Gastroesophageal sphincter (tissue), 4 donors: ENCODE data around the gene PAXX. TPM values are rescaled to one million over a fixed set of nuclear protein-coding genes. Genes with fewer than 3 reads are reported as not detected.

ENCODE experiments used
- ATAC-seq: fragments of 150-250 bp; one replicate; pipeline ENCODE4 v1.9.1; 2016; ENCODE audit warnings: mild to moderate bottlenecking, moderate library complexity
- H3K27ac ChIP-seq, 4 donors: fragments of 200-600 bp; sonication (generic) in 3 of 4; 1 replicate in 3 of 4; 2 replicates in 1 of 4; pipeline ENCODE4 v1.5.1; 2016 to 2019
- H3K27me3 ChIP-seq: fragments of 200-600 bp; sonication (generic); one replicate; pipeline ENCODE4 v1.5.1; 2019
- H3K36me3 ChIP-seq, 2 donors: fragments of 200-600 bp; sonication (generic); one replicate each; pipeline ENCODE4 v1.5.1; 2019; ENCODE audit warnings: control low read depth in 1 of 2
- H3K4me1 ChIP-seq, 3 donors: fragments of 200-600 bp; sonication (generic); 1 replicate in 2 of 3; 2 replicates in 1 of 3; pipeline ENCODE4 v1.5.1; 2016 to 2019; ENCODE audit warnings: control low read depth in 2 of 3
- H3K4me3 ChIP-seq, 2 donors: fragments of 200-600 bp; sonication (generic); one replicate each; pipeline ENCODE4 v1.5.1; 2019; ENCODE audit warnings: mild to moderate bottlenecking in 1 of 2, moderate library complexity in 1 of 2
- H3K9me3 ChIP-seq, 3 donors: fragments of 200-600 bp; sonication (generic); one replicate each; pipeline ENCODE4 v1.5.1; 2017 to 2019; ENCODE audit warnings: control low read depth in 2 of 3
- EP300 ChIP-seq: sonication (generic); formaldehyde crosslinking; IDR thresholded peaks from one replicate; pipeline ENCODE4 v1.6.1; 2017; ENCODE audit warnings: antibody characterized with exemption, mild to moderate bottlenecking
- POLR2A ChIP-seq, 2 donors: fragments of 450-650 bp; IDR thresholded peaks; one replicate each; pipeline ENCODE4 v1.6.1; 2017; ENCODE audit warnings: antibody characterized with exemption in 2 of 2, mild to moderate bottlenecking in 2 of 2, moderate library complexity in 1 of 2
- POLR2AphosphoS5 ChIP-seq: sonication (generic); formaldehyde crosslinking; IDR thresholded peaks from one replicate; pipeline ENCODE4 v1.6.1; 2017; ENCODE audit warnings: antibody characterized with exemption
- WGBS, 2 donors: methylation state at CpG; one replicate each; pipeline ENCODE4 v1.1.5; 2018; ENCODE audit warnings: low coverage in 1 of 2; 5-methylcytosine and 5-hydroxymethylcytosine counted together
- total RNA-seq, 4 donors: library from RNA; depleted of rRNA; stranded (reverse); fragments of >200 nt; gene quantifications; one replicate each; pipeline ENCODE4 v1.1.0, GENCODE V29; 2016
- TF ChIP-seq, protein P1 (sequence below), 4 experiments: fragments of 200-600 bp in 2 of 4; fragments of 450-650 bp in 2 of 4; sonication (generic) in 1 of 4; IDR thresholded peaks; one replicate each; pipeline ENCODE4 v1.5.1; 2017 to 2019; ENCODE audit warnings: antibody characterized with exemption in 4 of 4, mild to moderate bottlenecking in 2 of 4, moderate library complexity in 2 of 4

PAXX gene
- total RNA-seq, 4 donors from 2014 or later, result 24.2 to 42.6 (median 36.1) TPM

DNA sequence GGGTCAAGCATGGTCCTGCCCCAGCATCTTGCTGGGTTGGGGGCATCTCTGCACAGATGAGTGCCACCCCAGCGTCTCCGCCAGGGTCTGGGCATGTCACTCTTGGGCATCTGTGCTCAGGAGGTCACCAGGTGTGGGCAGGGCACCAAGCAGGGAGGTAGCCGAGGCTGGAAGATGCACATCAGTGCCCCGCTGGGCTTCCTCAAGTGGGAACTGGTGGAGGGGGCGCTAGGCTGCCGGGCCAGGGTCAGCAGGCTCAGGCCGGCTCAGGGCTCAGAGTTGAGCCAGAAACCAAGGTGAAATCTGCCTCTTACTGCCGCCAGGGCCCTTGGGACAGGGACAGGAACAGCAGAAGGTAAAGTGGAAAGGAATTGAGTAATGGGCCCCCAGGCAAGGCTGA, 43.7 kb downstream of the PAXX start:
- H3K36me3 ChIP-seq, result peaks cover 0 to 39% of the 10 kb centered on the region in 2 donors
- H3K27ac ChIP-seq, result no peak overlapping the region
- 60% methylated on average over 1 of the region's 8 CpGs; no CpG with 5 or more reads in 1 of the 2 donors for WGBS, 2 donors
- TF ChIP-seq POLR2AphosphoS5 (no peak), EP300 (no peak), POLR2A (IDR thresholded peaks at IDR 0.05) (no peak)
- TF ChIP-seq, protein P1, sequence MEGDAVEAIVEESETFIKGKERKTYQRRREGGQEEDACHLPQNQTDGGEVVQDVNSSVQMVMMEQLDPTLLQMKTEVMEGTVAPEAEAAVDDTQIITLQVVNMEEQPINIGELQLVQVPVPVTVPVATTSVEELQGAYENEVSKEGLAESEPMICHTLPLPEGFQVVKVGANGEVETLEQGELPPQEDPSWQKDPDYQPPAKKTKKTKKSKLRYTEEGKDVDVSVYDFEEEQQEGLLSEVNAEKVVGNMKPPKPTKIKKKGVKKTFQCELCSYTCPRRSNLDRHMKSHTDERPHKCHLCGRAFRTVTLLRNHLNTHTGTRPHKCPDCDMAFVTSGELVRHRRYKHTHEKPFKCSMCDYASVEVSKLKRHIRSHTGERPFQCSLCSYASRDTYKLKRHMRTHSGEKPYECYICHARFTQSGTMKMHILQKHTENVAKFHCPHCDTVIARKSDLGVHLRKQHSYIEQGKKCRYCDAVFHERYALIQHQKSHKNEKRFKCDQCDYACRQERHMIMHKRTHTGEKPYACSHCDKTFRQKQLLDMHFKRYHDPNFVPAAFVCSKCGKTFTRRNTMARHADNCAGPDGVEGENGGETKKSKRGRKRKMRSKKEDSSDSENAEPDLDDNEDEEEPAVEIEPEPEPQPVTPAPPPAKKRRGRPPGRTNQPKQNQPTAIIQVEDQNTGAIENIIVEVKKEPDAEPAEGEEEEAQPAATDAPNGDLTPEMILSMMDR (IDR thresholded peaks at IDR 0.05), result no peak
- no peak overlapping the region for H3K4me3 ChIP-seq
- peaks cover 16% of the 10 kb centered on the region for H3K27me3 ChIP-seq
- peaks cover 0 to 18% (median 13%) of the 10 kb centered on the region in 3 donors for H3K4me1 ChIP-seq
- no peak for ATAC-seq
- no peaks in the 10 kb centered on the region for H3K9me3 ChIP-seq

DNA sequence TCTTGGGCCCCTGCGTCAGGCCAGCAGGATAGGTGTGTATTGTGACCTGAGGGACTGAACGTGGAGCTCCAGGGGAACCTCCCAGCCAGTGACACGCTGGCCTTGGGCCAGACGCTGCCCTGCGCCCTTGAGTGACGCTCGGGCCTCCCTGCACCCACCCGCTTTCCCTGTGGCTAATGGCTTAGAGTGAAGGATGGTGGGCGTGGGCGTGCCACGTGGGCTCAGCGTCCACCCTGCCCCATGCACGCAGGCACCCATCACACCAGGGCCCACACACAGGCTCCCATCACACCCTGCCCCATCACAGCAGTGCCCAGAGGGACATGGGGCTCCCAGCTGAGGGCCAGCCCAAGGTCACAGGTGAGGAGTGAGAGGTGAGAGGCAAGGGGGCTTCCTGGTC, 44.8 kb downstream of the PAXX start:
- ATAC-seq, result no peak
- Histone ChIP-seq H3K27ac (no peak overlapping the region), H3K9me3 (no peaks in the 10 kb centered on the region), H3K36me3 (peaks cover 0 to 50% of the 10 kb centered on the region in 2 donors), H3K4me1 (peaks cover 0 to 18% (median 13%) of the 10 kb centered on the region in 3 donors), H3K4me3 (no peak overlapping the region), H3K27me3 (peaks cover 16% of the 10 kb centered on the region)
- TF ChIP-seq, protein P1 (IDR thresholded peaks at IDR 0.05), result no peak
- TF ChIP-seq POLR2A (IDR thresholded peaks at IDR 0.05) (no peak), EP300 (no peak), POLR2AphosphoS5 (no peak)
- 89% methylated on average over 3 of the region's 13 CpGs; no CpG with 5 or more reads in 1 of the 2 donors for WGBS, 2 donors

DNA sequence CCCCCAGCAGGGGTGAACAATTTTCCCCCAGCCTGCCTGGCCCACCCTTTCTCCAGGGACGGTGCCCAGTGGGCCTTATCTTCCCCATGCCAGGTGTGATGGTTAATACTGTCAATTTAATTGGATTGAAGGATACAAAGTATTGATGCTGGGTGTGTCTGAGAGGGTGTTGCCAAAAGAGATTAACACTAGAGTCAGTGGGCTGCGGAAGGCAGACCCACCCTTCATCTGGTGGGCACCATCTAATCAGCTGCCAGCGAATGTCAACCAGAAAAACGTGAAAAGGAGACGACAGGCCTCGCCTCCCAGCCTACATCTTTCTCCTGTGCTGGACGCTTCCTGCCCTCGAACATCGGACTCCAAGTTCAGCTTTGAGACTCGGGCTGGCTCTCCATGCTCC, 45.3 kb downstream of the PAXX start:
- Histone ChIP-seq H3K36me3 (peaks cover 0 to 52% of the 10 kb centered on the region in 2 donors), H3K27ac (no peak overlapping the region), H3K9me3 (no peaks in the 10 kb centered on the region), H3K4me1 (peaks cover 0 to 18% (median 13%) of the 10 kb centered on the region in 3 donors), H3K27me3 (peaks cover 16% of the 10 kb centered on the region), H3K4me3 (no peak overlapping the region)
- TF ChIP-seq, protein P1 (IDR thresholded peaks at IDR 0.05), result no peak
- no peak for TF ChIP-seq POLR2AphosphoS5
- TF ChIP-seq POLR2A (IDR thresholded peaks at IDR 0.05), result no peak
- no peak for TF ChIP-seq EP300
- WGBS, 2 donors, result 85 to 87% methylated on average over 7 to 8 of the region's 10 CpGs
- no peak for ATAC-seq

DNA sequence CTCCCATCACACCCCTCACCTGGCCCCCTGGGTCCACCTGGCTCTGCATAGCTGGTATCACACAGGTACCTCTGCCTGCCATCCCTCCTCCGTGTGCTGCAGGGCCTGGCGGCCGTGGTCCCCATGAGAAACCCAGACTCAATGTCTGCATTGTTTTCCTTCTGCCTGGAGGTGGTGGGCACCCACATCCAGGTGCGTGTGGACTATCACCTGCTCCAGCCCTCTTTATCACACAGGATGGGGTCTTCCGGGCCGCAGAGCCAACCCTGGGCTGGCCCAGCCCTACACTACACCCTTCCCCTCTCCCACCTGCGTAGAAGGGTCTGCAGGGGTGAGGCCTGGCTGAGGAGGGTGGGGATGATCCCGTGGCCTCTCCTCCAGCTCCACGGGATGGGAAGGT, 46.7 kb downstream of the PAXX start:
- TF ChIP-seq, protein P1 (IDR thresholded peaks at IDR 0.05), result no peak
- TF ChIP-seq EP300 (no peak), POLR2A (IDR thresholded peaks at IDR 0.05) (no peak), POLR2AphosphoS5 (no peak)
- WGBS, 2 donors, result 80% methylated on average over 1 of the region's 9 CpGs; no CpG with 5 or more reads in 1 of the 2 donors

DNA sequence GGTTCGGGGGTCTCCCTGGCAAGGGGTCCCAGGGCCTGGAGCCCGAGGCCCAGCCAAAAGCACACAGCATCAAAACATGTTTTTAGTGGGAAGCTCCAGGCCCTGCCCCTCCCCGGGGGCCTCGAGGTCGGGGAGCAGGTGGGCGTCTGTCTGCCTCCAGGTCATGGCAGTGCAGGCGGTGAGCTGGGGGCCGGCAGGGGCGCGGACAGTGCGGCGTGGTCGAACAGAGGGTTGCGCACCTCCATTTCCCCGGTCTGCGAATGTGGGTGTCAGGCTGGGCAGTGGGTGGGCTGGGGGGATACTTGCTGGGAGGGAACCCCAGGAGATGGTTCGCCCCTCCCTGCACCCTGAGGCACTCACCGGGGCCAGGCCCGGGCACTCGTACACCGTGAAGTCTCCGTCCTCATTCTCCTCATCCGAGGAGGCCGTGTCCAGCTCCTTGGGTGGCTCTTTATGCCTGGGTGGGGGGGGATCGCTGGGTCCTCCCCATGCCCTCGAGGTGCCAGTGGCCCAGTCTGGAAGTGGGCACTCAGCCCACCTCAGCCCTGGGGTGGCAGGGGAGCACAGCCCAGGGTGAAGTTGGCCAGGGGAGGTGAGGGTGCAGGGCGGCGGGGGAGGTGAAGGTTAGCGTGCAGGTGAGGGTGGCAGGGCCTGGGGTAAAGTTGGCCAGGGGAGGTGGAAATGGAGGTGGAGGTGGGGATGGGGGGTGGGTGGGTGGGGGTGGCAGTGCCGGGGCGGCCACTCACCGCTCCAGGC, 47.6 kb downstream of the PAXX start:
- no peak for ATAC-seq
- no peak for TF ChIP-seq EP300
- TF ChIP-seq, protein P1 (IDR thresholded peaks at IDR 0.05), result no peak
- no peak for TF ChIP-seq POLR2AphosphoS5
- no peak for TF ChIP-seq POLR2A (IDR thresholded peaks at IDR 0.05)
- H3K9me3 ChIP-seq, result no peaks in the 10 kb centered on the region
- peaks cover 0 to 34% (median 16%) of the 10 kb centered on the region in 3 donors for H3K4me1 ChIP-seq
- H3K36me3 ChIP-seq, result peaks cover 0 to 58% of the 10 kb centered on the region in 2 donors
- no peak overlapping the region for H3K4me3 ChIP-seq
- H3K27ac ChIP-seq, result no peak overlapping the region
- WGBS, 2 donors, result no CpG with 5 or more reads among the region's 32 CpGs
- H3K27me3 ChIP-seq, result peaks cover 10% of the 10 kb centered on the region

More for the DNA sequence above, 46.7 kb downstream of the PAXX start:
- no peak for ATAC-seq
- H3K36me3 ChIP-seq, result peaks cover 0 to 58% of the 10 kb centered on the region in 2 donors
- H3K4me1 ChIP-seq, result peaks cover 0 to 31% (median 13%) of the 10 kb centered on the region in 3 donors
- H3K4me3 ChIP-seq, result no peak overlapping the region
- no peaks in the 10 kb centered on the region for H3K9me3 ChIP-seq
- H3K27me3 ChIP-seq, result peaks cover 16% of the 10 kb centered on the region
- no peak overlapping the region for H3K27ac ChIP-seq
